Stomach (tissue), 9 donors: Measurements from ENCODE around the gene ZNF547. TPM values are rescaled to one million over a fixed set of nuclear protein-coding genes. Genes with fewer than 3 reads are reported as not detected.

ENCODE experiments used
- DNase-seq, 2 donors: peaks; one replicate each; pipeline versions ENCODE4 v3.0.0 to v3.0.0-alpha.2; 2013 to 2019
- H3K27ac ChIP-seq, 5 donors: fragments of 200-600 bp in 4 of 5; sonication (generic) in 4 of 5; one replicate each; pipeline ENCODE4 v1.5.1; 2013 to 2019; ENCODE audit warnings: mild to moderate bottlenecking in 1 of 5, moderate library complexity in 1 of 5
- H3K27me3 ChIP-seq, 3 donors: fragments of 200-600 bp; sonication (generic); one replicate each; pipeline ENCODE4 v1.5.1; 2017 to 2019; ENCODE audit warnings: mixed run types in 1 of 3
- H3K36me3 ChIP-seq, 4 donors: fragments of 200-600 bp; sonication (generic); 1 replicate in 3 of 4; 2 replicates in 1 of 4; pipeline ENCODE4 v1.5.1; 2016 to 2019
- H3K4me1 ChIP-seq, 4 donors: fragments of 200-600 bp; sonication (generic); one replicate each; pipeline ENCODE4 v1.5.1; 2016 to 2019
- H3K4me3 ChIP-seq, 4 donors: fragments of 200-600 bp; sonication (generic) in 3 of 4; one replicate each; pipeline ENCODE4 v1.5.1; 2016 to 2019; ENCODE audit warnings: mild to moderate bottlenecking in 1 of 4
- H3K9me3 ChIP-seq, 4 donors: fragments of 200-600 bp; sonication (generic); one replicate each; pipeline ENCODE4 v1.5.1; 2016 to 2019
- CTCF ChIP-seq, 7 experiments: fragments of 450-650 bp in 4 of 7; fragments of 200-600 bp in 3 of 7; sonication (generic) in 3 of 7; IDR thresholded peaks; one replicate each; pipeline ENCODE4 v1.5.1; 2016 to 2019; ENCODE audit warnings: antibody characterized with exemption in 7 of 7, control low read depth in 2 of 7, mild to moderate bottlenecking in 1 of 7
- EP300 ChIP-seq: sonication (generic); formaldehyde crosslinking; IDR thresholded peaks from one replicate; pipeline ENCODE4 v1.6.1; 2017; ENCODE audit warnings: antibody characterized with exemption
- POLR2A ChIP-seq, 4 donors: fragments of 450-650 bp; IDR thresholded peaks; one replicate each; pipeline ENCODE4 v1.6.1; 2016; ENCODE audit warnings: antibody characterized with exemption in 4 of 4, control low read depth in 2 of 4, mild to moderate bottlenecking in 1 of 4, moderate library complexity in 1 of 4
- POLR2AphosphoS5 ChIP-seq, 3 donors: sonication (generic); formaldehyde crosslinking; IDR thresholded peaks; one replicate each; pipeline ENCODE4 v1.6.1; 2016; ENCODE audit warnings: antibody characterized with exemption in 3 of 3
- WGBS, 5 donors: extraction: QIAGEN DNeasy Blood & Tissue Kit in 3 of 5; methylation state at CpG; one replicate each; pipeline versions ENCODE4 v1.1.5 to v1.1.7; 2013 to 2018; 5-methylcytosine and 5-hydroxymethylcytosine counted together
- intact Hi-C: fragments of 100-400 bp; cut with DNase I; formaldehyde crosslinking; loops from one replicate; pipeline ENCODE4 v1.15.1; 2023; ENCODE audit warnings: low total_unique reads
- polyA plus RNA-seq, 3 donors: library from polyadenylated mRNA; stranded (reverse); fragments of 200-250 nt; gene quantifications; one replicate each; pipeline ENCODE4 v1.2.3, GENCODE V29; 2013
- total RNA-seq, 5 donors: library from RNA; depleted of rRNA; stranded (reverse); fragments of >200 nt; gene quantifications; one replicate each; pipeline versions ENCODE4 v1.1.0 to v1.2.3, GENCODE V29; 2014 to 2016
- donor health status: healthy with polysubstance abuse.
- donor health status: Bipolar disorder and iron deficiency.
- donor health status: healthy.

The ZNF547 gene
- total and polyA plus RNA-seq, 8 donors, result under 0.01 to 3.0 (median 1.7) TPM; not detected in 2

GRCh38 chr19:57395710-57396109 is 32.4 kb downstream of the ZNF547 start:
- H3K9me3 ChIP-seq, result peaks cover 24 to 84% (median 75%) of the 10 kb centered on the region in 4 donors
- intact Hi-C loops, result no loop called here

GRCh38 chr19:57398868-57399267 is 35.5 kb downstream of the ZNF547 start:
- DNase-seq, result no peak
- peaks cover 28 to 96% (median 91%) of the 10 kb centered on the region in 4 donors for H3K9me3 ChIP-seq
- no peak for TF ChIP-seq POLR2AphosphoS5 (IDR thresholded peaks at IDR 0.05)
- no peak for TF ChIP-seq CTCF (IDR thresholded peaks at IDR 0.05)
- TF ChIP-seq EP300, result no peak
- TF ChIP-seq POLR2A (IDR thresholded peaks at IDR 0.05), result no peak
- WGBS, 5 donors, result 97 to 99% (median 98%) methylated on average over 5 of the region's 5 CpGs
- no peaks in the 10 kb centered on the region for H3K4me1 ChIP-seq
- intact Hi-C loops, result no loop called here
- H3K36me3 ChIP-seq, result peaks cover 40 to 99% (median 80%) of the 10 kb centered on the region in 4 donors
- H3K27me3 ChIP-seq, result no peaks in the 10 kb centered on the region
- no peak overlapping the region for H3K27ac ChIP-seq
- no peak overlapping the region for H3K4me3 ChIP-seq

More at GRCh38 chr19:57395710-57396109, 32.4 kb downstream of the ZNF547 start:
- Histone ChIP-seq H3K4me1 (peaks cover 0 to 10% (median 6%) of the 10 kb centered on the region in 4 donors), H3K27me3 (no peaks in the 10 kb centered on the region), H3K36me3 (peaks cover 42 to 86% (median 81%) of the 10 kb centered on the region in 4 donors), H3K4me3 (no peak overlapping the region), H3K27ac (no peak overlapping the region)
- no peak for TF ChIP-seq EP300
- TF ChIP-seq POLR2AphosphoS5 (IDR thresholded peaks at IDR 0.05), result no peak
- TF ChIP-seq POLR2A (IDR thresholded peaks at IDR 0.05), result no peak
- TF ChIP-seq CTCF (IDR thresholded peaks at IDR 0.05), result no peak
- 84 to 93% (median 88%) methylated on average over 5 of the region's 5 CpGs for WGBS, 5 donors
- no peak for DNase-seq

- intact Hi-C loops, result no loop called here
- Histone ChIP-seq H3K36me3 (peaks cover 7 to 50% (median 30%) of the 10 kb centered on the region in 4 donors), H3K27me3 (no peaks in the 10 kb centered on the region), H3K4me3 (no peak overlapping the region), H3K4me1 (no peaks in the 10 kb centered on the region), H3K9me3 (peaks cover 11 to 60% (median 50%) of the 10 kb centered on the region in 4 donors), H3K27ac (no peak overlapping the region)
- TF ChIP-seq POLR2AphosphoS5 (IDR thresholded peaks at IDR 0.05) (no peak), POLR2A (IDR thresholded peaks at IDR 0.05) (no peak), CTCF (IDR thresholded peaks at IDR 0.05) (no peak), EP300 (no peak)
- DNase-seq, result no peak
- 82 to 93% (median 89%) methylated on average over 3 to 9 of the region's 9 CpGs for WGBS, 5 donors
Measured at GRCh38 chr19:57403737-57404563, 40.6 kb downstream of the ZNF547 start.

- H3K4me1 ChIP-seq, result peaks cover 1 to 10% (median 10%) of the 10 kb centered on the region in 4 donors
- peak in 4 of 7 experiments; percentile 9 to 39 (median 32) for TF ChIP-seq CTCF (IDR thresholded peaks at IDR 0.05)
- TF ChIP-seq POLR2A (IDR thresholded peaks at IDR 0.05), result no peak
- intact Hi-C loops, result no loop called here
- no peaks in the 10 kb centered on the region for H3K27me3 ChIP-seq
- WGBS, 5 donors, result 13 to 23% (median 19%) methylated on average over 8 of the region's 8 CpGs
- H3K4me3 ChIP-seq, result no peak overlapping the region
- DNase-seq, result peak; percentile 34 to 90
- peaks cover 0 to 23% (median 6%) of the 10 kb centered on the region in 4 donors for H3K36me3 ChIP-seq
- H3K27ac ChIP-seq, result no peak overlapping the region
- peaks cover 4 to 33% (median 24%) of the 10 kb centered on the region in 4 donors for H3K9me3 ChIP-seq
Measured at GRCh38 chr19:57406516-57407123, 43.3 kb downstream of the ZNF547 start.
